Liver (tissue), 3 donors: Measurements from ENCODE around the gene CSN2.

Experiments
- GABPA ChIP-seq, 2 donors: IDR thresholded peaks in 1 of 2; conservative IDR thresholded peaks in 1 of 2; 2 replicates each; pipeline ENCODE4 v1.6.1; 2016; ENCODE audit warnings: antibody characterized with exemption in 2 of 2, mild to moderate bottlenecking in 1 of 2, moderate library complexity in 1 of 2
- HNF4A ChIP-seq, 2 donors: conservative IDR thresholded peaks; 2 replicates each; pipeline ENCODE4 v1.6.1; 2016; ENCODE audit warnings: antibody characterized with exemption in 2 of 2, mild to moderate bottlenecking in 2 of 2
- NR2F2 ChIP-seq: IDR thresholded peaks from 2 replicates; pipeline ENCODE4 v1.6.1; 2016; ENCODE audit warnings: antibody characterized with exemption
- SP1 ChIP-seq: IDR thresholded peaks from 2 replicates; pipeline ENCODE4 v1.6.1; 2018; ENCODE audit warnings: antibody characterized with exemption, mild to moderate bottlenecking
- TAF1 ChIP-seq: conservative IDR thresholded peaks from 2 replicates; pipeline ENCODE4 v1.6.1; 2016; ENCODE audit warnings: antibody characterized with exemption, mild to moderate bottlenecking
- YY1 ChIP-seq: IDR thresholded peaks from 2 replicates; pipeline ENCODE4 v1.6.1; 2016; ENCODE audit warnings: antibody characterized with exemption, mild to moderate bottlenecking
- TF ChIP-seq, protein P1 (sequence below): fragments of 150-350 bp; IDR thresholded peaks from 2 replicates; pipeline ENCODE4 v1.5.1; 2017; ENCODE audit warnings: improper control_type of control experiment, low read depth, low read length; ENCODE audit not compliant: missing input control
- TF ChIP-seq, protein P2 (sequence below): IDR thresholded peaks from 2 replicates; pipeline ENCODE4 v1.6.1; 2016; ENCODE audit warnings: antibody characterized with exemption
- TF ChIP-seq, protein P3 (sequence below): IDR thresholded peaks from 2 replicates; pipeline ENCODE4 v1.6.1; 2016; ENCODE audit warnings: antibody characterized with exemption
- donor health status: healthy.
- donor health status: healthy.

DNA sequence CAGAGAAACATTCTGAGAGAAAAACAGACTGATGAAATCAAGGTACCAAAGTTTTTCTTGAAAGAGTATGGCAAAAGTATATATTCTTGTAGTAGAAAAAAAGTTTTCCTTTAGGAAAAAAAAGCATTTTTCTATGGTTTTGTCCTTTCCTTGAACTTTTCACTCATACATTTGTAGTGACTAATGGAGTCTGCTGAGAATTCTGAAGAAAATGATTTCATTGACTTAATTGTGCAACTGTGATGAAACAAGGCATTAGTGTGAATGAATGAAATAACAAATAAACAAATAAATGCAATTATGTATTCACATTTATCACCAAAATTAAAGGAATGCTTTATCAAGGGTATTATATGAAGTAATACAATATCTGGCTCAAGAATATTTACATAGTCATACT is 29.0 kb downstream of the CSN2 start:
- TF ChIP-seq, protein P1, sequence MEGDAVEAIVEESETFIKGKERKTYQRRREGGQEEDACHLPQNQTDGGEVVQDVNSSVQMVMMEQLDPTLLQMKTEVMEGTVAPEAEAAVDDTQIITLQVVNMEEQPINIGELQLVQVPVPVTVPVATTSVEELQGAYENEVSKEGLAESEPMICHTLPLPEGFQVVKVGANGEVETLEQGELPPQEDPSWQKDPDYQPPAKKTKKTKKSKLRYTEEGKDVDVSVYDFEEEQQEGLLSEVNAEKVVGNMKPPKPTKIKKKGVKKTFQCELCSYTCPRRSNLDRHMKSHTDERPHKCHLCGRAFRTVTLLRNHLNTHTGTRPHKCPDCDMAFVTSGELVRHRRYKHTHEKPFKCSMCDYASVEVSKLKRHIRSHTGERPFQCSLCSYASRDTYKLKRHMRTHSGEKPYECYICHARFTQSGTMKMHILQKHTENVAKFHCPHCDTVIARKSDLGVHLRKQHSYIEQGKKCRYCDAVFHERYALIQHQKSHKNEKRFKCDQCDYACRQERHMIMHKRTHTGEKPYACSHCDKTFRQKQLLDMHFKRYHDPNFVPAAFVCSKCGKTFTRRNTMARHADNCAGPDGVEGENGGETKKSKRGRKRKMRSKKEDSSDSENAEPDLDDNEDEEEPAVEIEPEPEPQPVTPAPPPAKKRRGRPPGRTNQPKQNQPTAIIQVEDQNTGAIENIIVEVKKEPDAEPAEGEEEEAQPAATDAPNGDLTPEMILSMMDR, result no peak
- TF ChIP-seq, protein P2, sequence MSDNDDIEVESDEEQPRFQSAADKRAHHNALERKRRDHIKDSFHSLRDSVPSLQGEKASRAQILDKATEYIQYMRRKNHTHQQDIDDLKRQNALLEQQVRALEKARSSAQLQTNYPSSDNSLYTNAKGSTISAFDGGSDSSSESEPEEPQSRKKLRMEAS, result no peak
- TF ChIP-seq NR2F2 (no peak), HNF4A (conservative IDR thresholded peaks at IDR 0.05) (no peak), YY1 (no peak), GABPA (IDR thresholded peaks at IDR 0.05 in 1 of 2, conservative IDR thresholded peaks at IDR 0.05 in 1 of 2) (no peak), SP1 (no peak), TAF1 (no peak)
- TF ChIP-seq, protein P3, sequence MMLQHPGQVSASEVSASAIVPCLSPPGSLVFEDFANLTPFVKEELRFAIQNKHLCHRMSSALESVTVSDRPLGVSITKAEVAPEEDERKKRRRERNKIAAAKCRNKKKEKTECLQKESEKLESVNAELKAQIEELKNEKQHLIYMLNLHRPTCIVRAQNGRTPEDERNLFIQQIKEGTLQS, result no peak
